Activated gamma-delta T cell (primary cell): ENCODE measurements around the gene PTPRS.
"Not testable (repeated sequence)": the region's sequence is repeated elsewhere in the genome, so short reads cannot be mapped to it uniquely, and the experiment has no call there.

Source experiments
- DNase-seq: peaks from one replicate; lab custom pipeline; 2025; lab: John Stamatoyannopoulos, UW
- total RNA-seq, 2 donors: gene quantifications; one replicate each; lab custom pipeline; 2026; lab: John Stamatoyannopoulos, UW

The PTPRS gene
- 3.6 to 7.7 reads per million in 2 donors for total RNA-seq

GRCh38 chr19:5340637-5341447 is at the start of gene PTPRS:
Gene PTPRS (minus strand): TSS chr19:5340812. CDS start chr19:5286140, 54,672 bp downstream.
- peak; percentile 50 for DNase-seq

- DNase-seq: no peak
Observed at GRCh38 chr19:5389353-5389752, 48.7 kb upstream of the PTPRS start.

GRCh38 chr19:5387472-5387871 is 46.9 kb upstream of the PTPRS start:
- DNase-seq: no peak

GRCh38 chr19:5386841-5387240 is 46.2 kb upstream of the PTPRS start:
- DNase-seq: no peak

GRCh38 chr19:5381197-5381596 is 40.6 kb upstream of the PTPRS start:
- not testable (repeated sequence) for DNase-seq

- DNase-seq: no peak
Observed at GRCh38 chr19:5380215-5380919, 39.8 kb upstream of the PTPRS start.

- no peak for DNase-seq
Observed at GRCh38 chr19:5376928-5377327, 36.3 kb upstream of the PTPRS start.

- DNase-seq: no peak
Observed at GRCh38 chr19:5372572-5373200, 32.1 kb upstream of the PTPRS start.

GRCh38 chr19:5369962-5370367 is 29.4 kb upstream of the PTPRS start:
- no peak for DNase-seq

GRCh38 chr19:5369304-5369703 is 28.7 kb upstream of the PTPRS start:
- DNase-seq: no peak

- DNase-seq: no peak
Observed at GRCh38 chr19:5367530-5368133, 27.0 kb upstream of the PTPRS start.

- no peak for DNase-seq
Observed at GRCh38 chr19:5365905-5366304, 25.3 kb upstream of the PTPRS start.

- no peak for DNase-seq
Observed at GRCh38 chr19:5364674-5365073, 24.1 kb upstream of the PTPRS start.

GRCh38 chr19:5361839-5362238 is 21.2 kb upstream of the PTPRS start:
- DNase-seq: not testable (repeated sequence)

GRCh38 chr19:5361407-5361806 is 20.8 kb upstream of the PTPRS start:
- no peak for DNase-seq

- no peak for DNase-seq
Observed at GRCh38 chr19:5360003-5360780, 19.6 kb upstream of the PTPRS start.

- DNase-seq: no peak
Observed at GRCh38 chr19:5358173-5358800, 17.7 kb upstream of the PTPRS start.

GRCh38 chr19:5357584-5357983 is 17.0 kb upstream of the PTPRS start:
- DNase-seq: no peak

GRCh38 chr19:5356918-5357317 is 16.3 kb upstream of the PTPRS start:
- no peak for DNase-seq

- no peak for DNase-seq
Observed at GRCh38 chr19:5356428-5356827, 15.8 kb upstream of the PTPRS start.

- no peak for DNase-seq
Observed at GRCh38 chr19:5355693-5356092, 15.1 kb upstream of the PTPRS start.
